Measurements from ENCODE around the gene LPP.

DNA sequence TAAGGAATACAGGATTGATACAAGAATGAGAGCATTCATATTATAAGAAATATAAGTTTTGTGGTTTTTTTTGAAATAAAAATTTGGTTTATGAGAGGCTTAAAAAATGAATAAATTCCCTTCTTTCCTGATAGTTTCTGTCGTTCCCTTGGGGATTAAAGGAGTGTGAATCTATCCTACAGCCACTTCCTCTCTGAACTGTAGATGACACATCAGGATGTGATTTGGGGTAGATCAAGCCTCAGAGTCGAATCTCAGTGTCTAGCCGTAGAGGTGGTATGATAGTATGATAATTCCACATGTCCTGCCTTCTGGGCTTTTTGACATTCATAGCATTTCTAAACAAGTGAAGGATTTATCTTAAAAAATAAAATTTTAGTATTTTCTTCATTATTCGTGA lies 343.1 kb downstream of the LPP start:
- TF ChIP-seq CTCF (IDR thresholded peaks at IDR 0.05 in 2 of 3, conservative IDR thresholded peaks at IDR 0.05 in 1 of 3; ENCODE audit: borderline replicate concordance in 1 of 3, insufficient read depth in 1 of 3, low read depth in 2 of 3, low read length in 2 of 3) (no peak), ELF1 (IDR thresholded peaks at IDR 0.05; ENCODE audit: borderline replicate concordance, low read depth) (no peak), EGR1 (IDR thresholded peaks at IDR 0.05; ENCODE audit: low read depth) (no peak), POLR2A (IDR thresholded peaks at IDR 0.05; ENCODE audit: borderline replicate concordance, extremely low read depth, insufficient read depth, insufficient read length) (no peak), CEBPB (IDR thresholded peaks at IDR 0.05; ENCODE audit: low read depth) (no peak)
